Limb (tissue), 2 donors: ENCODE measurements around the gene SOD2.
"Not testable (repeated sequence)": the region's sequence is repeated elsewhere in the genome, so short reads cannot be mapped to it uniquely, and the experiment has no call there.

Experiments used
- DNase-seq, 2 donors: peaks; one replicate each; pipeline ENCODE4 v3.0.0-alpha.2; 2016; ENCODE audit errors: extremely low spot score in 2 of 2

Gene SOD2

DNA sequence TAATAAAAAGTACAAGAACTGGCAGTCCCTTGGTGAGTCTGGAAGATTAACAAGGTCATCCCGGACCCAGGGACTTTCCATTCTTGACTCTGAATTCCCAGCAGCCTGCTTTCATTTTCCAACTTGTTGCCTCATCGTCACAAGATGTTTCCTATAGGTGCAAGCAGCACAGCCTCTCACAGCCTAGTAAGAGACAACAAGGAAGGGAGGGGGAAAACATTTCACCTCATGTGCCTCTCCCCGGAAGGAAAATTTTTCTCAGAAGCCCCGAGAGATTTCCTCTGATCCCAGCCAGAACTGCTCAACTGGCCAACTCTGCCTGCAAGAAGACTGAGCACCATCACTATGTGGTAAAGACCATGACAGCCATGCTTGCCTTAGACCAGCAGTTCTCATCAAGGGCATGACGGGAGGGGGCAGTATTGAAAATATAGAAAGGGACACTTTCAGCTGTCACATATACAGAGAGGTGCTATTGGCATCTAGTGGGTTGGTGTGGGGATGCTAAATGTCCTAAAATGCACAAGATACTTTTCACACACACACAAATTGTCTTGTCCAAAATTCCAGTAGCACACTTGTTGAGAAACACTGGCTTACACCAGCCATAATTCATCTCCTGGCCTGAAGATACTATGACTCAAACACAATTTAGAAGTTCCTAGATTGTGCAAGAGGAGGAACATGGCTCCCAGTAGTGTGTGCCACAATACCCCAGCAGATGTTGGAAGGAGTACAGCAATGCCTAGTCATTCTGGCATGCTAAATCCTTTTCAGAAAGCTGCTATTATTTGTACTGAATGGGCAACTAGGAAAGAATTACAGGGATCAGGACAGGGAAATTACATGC lies 23.4 kb upstream of the SOD2 start:
- no peak for DNase-seq

DNA sequence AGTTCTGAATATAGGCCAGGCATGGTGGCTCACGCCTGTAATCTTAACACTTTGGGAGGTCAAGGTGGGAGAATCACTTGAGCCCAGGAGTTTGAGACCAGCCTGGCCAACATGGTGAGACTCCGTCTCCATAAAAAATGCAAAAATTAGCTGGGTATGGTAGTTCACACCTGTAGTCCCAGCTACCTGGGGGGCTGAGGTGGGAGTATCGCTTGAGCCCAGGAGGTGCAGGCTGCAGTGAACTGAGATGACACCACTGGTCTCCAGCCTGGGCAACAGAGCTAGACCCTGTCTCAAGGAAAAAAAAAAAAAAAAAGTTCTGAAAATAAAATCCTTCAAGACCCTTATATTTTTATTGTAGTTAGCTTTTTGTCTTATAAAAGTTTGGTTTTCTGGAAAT lies 22.6 kb upstream of the SOD2 start:
- DNase-seq: no peak

DNA sequence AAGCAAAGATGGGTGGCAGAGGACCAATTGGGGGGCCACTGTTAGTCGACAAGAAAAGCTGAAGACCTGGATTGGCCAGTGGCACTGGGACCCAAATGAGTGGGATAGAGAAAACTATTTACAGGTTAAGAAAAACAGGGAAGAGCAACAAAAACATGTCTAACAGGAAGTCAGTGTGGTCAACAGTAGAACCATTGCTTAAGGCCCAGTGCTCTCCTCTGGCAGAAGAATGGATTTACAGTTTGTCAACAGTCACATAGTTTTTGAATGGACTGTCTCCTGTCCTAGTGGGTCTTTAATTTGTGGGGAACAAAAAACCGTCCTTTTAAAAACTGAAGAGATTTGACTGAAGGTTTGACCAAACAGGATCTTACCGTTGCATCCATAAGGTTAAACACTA lies 22.1 kb upstream of the SOD2 start:
- no peak for DNase-seq

DNA sequence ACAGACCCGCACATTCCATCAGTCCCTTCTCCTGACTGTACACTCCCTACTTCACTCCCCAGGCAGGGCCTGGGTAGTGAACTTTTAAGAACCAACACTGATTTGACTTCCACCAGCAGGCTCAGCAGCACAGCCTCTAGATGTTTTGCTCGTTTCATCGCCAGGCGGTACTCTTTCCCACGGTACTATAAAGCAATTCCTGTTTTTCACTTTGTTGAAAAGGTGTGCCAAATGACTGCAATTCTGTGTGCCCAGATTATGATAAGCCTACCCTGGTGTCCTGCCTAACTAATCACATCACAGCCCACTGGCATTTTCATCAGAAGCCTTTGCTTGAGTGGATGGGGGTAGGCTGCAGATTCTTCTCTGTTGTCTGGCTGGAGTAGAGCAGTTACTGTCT lies 21.4 kb upstream of the SOD2 start:
- no peak for DNase-seq

DNA sequence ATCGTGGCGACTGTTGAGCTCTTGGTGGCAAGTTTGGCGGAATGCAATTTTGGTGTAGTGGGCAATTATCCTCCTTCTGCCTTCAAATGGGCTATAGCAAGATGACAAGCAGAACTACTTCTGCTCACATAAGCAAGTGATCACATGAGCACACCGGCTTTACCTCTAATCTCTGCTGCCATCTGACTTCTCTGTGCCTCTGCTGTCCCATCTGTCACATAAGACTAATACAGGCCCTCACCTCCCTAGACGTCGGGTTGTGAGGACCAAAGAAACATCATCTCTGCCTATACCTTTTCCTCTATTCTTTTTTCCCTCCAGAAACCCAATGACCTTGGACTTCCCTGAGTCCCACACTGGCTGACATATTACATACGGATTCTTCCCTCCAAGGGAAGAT lies 20.9 kb upstream of the SOD2 start:
- no peak for DNase-seq

DNA sequence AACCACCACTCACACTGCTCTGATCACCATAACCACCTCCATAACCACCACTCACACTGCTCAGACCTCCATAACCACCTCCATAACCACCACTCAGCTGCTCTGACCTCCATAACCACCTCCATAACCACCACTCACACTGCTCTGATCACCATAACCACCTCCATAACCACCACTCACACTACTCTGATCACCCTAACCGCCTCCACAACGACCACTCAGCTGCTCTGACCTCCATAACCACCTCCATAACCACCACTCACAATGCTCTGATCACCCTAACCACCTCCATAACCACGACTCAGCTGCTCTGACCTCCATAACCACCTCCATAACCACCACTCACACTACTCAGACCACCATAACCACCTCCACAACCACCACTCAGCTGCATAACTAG lies 19.3 kb upstream of the SOD2 start:
- DNase-seq: not testable (repeated sequence)

DNA sequence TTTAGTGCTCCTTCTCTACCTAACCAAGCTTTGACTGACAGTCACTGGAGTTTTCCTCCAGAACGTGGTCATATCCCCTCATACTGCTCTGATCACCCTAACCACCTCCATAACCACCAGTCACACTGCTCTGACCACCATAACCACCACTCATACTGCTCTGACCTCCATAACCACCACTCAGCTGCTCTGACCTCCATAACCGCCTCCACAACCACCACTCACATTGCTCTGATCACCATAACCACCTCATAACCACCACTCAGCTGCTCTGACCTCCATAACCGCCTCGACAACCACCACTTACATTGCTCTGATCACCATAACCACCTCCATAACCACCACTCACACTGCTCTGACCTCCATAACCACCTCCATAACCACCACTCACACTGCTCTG lies 17.6 kb upstream of the SOD2 start:
- not testable (repeated sequence) for DNase-seq

DNA sequence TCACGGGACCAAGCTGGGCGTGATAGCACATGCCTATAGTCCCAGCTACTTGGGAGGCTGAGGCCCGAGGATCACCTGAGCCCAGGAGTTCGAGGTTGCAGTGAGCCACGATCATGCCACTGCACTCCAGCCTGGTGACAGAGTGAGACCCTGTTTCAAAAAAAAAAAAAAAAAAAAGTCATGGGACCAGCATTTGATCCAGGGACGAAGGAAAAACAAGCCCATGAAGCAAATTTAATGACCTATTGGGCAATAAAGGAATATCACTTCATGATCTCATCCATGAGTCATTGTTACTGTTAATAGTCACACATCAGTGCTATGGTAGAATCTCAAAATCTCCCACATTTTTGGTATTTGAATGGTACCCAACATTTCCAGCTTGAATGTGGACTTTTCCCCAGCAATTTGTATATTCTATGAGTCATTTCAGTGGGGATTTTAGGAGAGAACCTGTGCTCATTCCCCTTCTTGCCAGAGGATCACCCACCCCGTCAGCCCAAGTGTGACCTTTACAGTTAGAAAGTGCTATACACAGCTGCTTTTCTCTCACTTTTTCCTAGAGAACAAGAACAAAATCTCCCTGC lies 8.5 kb upstream of the SOD2 start:
- no peak for DNase-seq

DNA sequence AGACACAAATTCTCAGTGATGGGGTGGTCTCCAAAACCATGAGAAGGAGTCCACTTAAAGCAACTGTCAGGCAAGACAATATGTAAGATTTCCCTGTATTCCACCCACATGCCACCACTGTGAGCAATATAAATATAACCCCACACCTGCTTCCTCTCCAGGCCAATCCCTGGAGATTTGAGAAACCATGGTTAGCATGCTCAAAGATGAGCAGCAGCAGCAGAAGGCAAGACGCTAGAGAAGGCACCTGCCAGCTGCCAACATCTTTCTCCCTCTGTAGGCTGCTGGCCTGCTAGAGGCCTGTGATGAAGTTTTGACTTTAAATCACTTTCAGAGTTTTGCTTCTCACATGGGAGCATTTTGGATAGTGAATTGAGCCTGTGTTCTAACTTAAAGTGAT lies 7.9 kb upstream of the SOD2 start:
- no peak for DNase-seq

DNA sequence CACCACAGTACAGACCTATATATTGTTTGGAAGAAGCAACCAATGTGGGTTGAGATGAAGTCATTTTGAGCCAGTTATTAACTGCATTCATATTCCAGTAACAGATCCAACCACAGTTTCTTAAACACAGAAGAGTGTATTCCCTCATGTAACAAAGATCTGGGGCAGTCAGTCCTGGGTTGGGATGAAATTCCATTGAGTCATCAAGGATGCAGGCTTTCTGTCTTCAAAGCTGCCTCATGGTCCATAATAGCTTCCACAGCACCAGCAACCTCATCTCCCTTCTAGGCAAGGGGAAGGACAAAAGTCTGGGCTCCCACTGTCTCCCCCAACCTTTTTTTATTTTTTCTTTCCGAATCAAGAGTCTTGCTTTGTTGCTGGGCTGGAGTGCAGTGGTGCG lies 2.9 kb upstream of the SOD2 start:
- DNase-seq: no peak

DNA sequence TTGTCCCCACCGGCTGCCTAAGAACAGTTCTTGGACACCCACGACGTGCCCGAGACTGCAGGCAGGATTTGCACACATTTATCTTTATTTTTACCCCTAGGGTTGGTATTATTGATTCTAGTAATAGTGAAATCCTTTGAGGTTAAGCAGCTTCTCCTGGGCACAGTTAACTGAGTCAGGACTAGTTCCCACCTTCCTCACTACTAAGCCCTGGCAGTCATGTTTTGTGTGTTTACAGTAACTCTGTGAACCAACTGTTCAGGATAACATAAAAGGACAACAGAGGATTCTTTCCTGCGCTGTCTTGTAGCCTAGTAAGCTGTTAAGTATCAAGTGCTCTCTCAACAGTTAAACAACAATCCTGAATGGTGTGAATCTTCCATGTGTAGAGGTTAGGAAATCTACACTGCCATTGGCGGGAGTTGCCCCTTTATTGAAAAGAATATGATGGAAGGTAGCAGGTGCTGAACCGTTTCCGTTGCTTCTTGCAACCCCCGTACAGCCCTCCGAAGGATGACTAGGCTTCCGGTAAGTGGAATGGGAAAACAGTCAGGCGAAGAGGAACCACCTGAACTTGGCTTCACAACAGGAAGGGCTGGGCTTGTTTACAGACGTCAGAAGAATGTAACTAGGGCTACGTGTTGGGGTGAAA lies 979 bp upstream of the SOD2 start:
- peak in 1 of 2 donors; percentile 38 for DNase-seq

DNA sequence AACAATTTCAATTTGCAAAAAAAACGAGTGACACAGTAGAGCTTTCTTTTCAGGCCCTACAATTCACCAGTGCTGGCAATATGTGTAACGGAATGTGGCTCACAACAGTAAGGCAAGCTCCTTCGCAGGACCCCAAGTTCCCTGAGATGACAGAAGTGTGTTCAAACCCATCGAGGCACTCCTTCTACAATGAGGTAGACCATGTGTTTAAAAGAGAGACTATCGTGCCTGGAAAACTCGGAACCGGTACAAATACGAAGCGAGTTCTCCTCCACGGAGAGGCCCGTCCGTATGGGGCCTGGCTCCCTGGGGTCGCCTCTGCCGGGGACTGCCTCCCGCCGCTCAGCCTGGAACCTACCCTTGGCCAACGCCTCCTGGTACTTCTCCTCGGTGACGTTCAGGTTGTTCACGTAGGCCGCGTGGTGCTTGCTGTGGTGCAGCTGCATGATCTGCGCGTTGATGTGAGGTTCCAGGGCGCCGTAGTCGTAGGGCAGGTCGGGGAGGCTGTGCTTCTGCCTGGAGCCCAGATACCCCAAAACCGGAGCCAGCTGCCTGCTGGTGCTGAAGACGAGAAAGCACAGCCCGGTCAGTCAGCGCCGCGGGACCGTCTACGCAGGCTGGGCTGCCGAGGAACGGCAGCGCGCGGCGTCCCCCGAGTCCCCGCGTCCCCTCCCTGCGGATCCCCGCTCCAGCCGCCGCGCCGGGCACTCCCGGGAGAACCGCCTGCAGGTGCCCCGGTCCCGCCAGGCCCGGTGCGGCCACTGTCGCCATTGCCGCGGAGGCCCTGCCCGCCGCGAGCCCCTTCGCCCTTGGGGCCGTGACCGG lies 526 bp downstream of the SOD2 start:
- DNase-seq: peak in 1 of 2 donors; percentile 21

DNA sequence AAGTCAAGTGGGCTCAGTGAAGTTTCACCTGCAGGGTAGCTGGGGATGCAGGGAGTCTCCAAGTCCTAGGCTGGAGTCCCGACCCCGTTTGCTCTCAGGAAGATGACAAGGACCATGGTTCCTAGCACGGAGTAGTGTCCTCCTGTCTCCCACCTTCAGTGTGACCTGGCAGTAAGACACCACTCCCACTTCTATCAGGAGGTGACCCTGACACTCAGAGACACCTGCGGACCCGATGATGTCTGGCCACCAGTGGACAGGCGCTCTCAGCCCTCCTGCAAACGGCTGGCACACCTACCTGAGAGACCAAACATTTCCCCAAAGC lies 1.1 kb downstream of the SOD2 start:
- no peak for DNase-seq

DNA sequence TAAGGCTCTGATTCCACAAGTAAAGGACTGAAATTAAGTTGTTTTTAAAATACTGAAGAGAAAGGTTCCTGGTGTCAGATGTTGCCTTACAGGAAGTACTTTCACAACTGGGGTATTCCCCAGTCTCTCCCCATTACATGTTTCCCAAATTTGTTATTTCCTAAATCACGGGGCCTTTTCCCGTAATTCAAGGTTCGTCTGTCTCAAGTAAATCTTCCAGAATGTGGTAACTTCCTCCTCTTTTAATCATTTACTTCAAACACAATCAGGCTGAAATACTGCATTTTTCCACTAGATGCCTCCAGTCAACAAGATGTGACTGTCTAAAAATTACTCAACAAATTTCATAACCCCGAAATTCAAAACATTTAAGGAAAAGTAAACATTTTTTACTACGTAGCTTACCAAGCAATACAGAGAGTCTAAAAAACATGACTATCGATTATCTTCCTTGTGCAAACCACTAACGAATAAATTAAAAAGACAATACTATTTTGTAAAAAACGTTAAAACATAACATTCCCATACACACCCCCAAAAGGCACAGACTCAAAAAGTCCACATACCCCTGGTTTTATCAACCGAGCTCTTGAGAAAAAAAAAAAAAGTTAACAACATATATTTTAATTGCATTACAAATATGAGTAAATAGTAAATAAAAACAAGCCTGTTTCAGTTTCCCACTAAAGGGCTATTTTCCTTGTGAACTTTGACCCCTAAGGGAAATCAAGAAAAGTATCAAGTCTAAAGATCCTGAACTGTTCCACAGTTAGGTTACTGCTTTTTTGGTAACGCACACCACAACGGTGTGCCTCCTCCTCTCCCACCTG lies 1.7 kb downstream of the SOD2 start:
- peak in 1 of 2 donors; percentile 76 for DNase-seq

DNA sequence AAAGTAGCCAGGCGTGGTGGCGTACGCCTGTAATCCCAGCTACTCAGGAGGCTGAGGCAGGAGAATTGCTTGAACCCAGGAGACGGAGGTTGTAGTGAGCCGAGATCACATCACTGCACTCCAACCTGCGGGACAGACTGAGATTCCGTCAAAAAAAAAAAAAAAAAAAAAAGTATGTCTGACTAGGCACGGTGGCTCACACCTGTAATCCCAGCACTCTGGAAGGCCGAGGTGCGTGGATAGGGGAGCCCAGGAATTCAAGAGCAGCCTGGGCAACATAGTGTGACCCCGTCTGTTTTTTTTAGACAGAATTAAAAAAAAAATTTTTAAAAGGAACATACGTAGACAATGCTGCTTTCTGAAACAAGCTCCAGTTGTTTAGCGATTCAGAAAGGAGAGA lies 2.9 kb downstream of the SOD2 start:
- not testable (repeated sequence) for DNase-seq

DNA sequence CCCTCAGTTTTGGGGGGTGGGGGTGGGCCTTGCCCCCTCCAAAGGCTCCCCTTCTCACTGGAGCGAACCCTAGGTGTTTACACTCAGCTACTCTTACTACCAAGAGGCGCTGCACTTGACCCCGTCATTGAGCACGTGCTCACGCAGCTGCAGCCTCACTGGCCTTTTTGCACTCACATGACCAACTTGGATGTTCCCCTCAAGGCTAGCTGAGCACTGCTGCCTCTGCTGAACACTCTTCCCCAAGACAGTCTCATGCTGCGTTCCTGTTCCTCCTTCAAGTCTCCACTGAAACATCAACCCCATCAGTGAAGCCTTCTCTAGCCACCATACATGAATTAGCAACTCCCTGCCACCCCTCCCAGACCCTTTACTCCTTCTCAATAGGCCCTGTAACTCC lies 4.0 kb downstream of the SOD2 start:
- no peak for DNase-seq

DNA sequence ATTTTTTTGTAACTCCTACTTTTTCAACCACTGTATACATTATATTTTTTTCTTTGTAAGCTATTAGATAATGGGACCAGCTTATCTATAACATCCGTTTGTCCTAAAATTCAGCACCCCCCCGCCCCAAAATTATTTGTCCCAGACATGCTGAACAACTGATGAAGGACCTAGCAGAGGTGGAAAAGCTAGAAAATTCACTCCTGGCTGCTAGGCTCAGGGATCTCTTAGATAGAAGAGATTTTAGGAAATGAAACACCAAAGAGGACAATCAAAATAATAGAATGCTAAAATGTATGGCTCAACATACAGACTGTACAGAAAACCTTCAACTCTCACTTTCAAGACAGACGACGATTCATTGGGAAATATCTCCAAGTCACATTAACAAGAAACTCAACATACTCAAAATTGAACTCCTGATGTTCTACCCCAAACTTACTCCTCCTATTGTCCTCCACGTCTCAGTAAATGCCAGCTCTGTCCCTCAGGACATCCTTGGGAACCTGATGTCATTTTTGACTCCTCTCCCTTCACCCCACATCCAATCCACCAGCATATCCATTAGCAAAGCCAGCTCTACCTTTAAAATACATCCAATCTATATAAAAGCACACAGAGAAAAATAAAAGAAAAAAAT lies 4.7 kb downstream of the SOD2 start:
- DNase-seq: no peak

DNA sequence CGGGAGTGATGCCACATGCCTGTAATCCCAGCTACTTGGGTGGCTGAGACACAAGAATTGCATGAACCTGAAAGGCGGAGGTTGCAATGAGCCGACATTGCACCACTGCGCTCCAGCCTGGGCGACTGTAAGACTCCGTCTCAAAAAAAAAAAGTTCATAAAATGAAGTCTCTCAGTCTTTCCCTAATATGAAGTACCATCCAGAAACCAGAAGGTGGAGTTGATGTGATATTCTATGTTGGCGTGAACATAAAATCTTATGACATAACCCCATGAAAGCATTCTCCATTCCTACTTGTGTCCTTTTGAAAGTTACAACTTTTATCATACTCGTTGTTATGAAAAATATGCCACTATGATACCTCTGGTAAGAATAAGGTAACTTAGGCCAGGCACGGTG lies 5.7 kb downstream of the SOD2 start:
- DNase-seq: no peak

DNA sequence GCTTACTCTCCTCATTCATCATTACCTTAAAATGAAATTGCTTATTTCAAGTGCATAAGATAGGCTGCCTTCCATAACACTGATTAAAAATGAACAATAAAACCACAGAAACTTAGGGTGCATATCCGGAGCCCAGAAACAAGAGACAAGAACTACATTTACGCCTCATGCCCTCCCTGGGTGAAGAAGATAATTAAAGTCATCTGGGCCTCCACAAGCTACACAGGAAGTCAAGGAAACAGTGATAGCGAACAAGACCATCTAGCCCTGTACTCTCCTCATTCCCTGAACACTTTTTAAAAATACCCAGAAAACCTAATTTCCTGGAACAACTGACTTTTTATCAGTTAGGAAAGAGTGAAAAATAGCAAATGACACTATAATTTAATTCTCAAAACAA lies 6.3 kb downstream of the SOD2 start:
- no peak for DNase-seq

DNA sequence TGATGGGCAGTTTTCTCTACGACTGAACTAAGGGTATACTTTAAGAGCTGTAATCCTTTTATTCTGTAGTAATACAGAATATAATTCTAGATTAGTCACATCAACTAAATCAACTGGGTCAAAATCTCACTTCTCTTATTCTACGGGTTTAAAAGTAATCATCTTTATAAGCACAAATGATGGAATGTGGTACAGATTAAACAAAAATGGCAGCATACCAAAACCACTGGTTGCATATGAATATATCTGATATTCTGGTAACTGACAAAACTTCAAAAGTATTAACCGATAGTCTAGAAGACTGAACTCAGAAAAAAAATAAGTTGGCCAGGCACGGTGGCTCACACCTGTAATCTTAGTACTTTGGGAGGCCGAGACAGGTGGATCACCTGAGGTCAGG lies 7.0 kb downstream of the SOD2 start:
- no peak for DNase-seq

DNA sequence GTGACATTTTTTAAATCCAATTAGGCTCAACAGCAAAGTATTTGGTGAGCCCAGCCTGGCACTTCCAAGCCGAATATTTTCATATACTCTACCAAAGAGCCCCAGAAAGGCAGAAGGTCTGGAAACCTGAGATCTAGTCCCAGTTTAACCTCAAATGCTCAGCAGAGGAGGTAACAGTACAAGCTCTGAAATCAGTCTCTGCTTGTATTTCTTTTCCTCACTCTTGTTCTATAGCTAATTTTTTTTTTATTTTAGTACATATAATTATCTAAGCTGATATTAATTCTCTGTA lies 9.1 kb downstream of the SOD2 start:
- no peak for DNase-seq
